ENCODE data around the gene POC1A. TPM values are rescaled to one million over a fixed set of nuclear protein-coding genes. Genes with fewer than 3 reads are reported as not detected.

POC1A gene
- total RNA-seq, 1 experiment from 2014 or later, result 16.1 TPM

- no peak overlapping the region for H3K27ac ChIP-seq (ENCODE audit: low read depth, low read length, poor library complexity, severe bottlenecking)
- no peak overlapping the region for H3K4me3 ChIP-seq (ENCODE audit: low read depth, low read length, poor library complexity, severe bottlenecking)
- no TSS peak for BruUV-seq (replicated peaks)
- H3K27me3 ChIP-seq (replicated peaks; ENCODE audit: insufficient read depth, low read depth, low read length, poor library complexity), result no peaks in the 10 kb centered on the region
- no peaks in the 10 kb centered on the region for H3K9me3 ChIP-seq (ENCODE audit: low read depth, low read length, poor library complexity, severe bottlenecking)
- intact Hi-C loops (cut with micrococcal nuclease; ENCODE audit: unreplicated experiment), result no loop called here
- POLR2A ChIA-PET (ENCODE audit: low non-redundant PET), result no interaction called here
- DNase-seq (ENCODE audit: low spot score), result no peak
- TF ChIP-seq CTCF (conservative IDR thresholded peaks at IDR 0.05; ENCODE audit: low read depth, low read length), result no peak
- no peak for TF ChIP-seq EZH2 (IDR thresholded peaks at IDR 0.05; ENCODE audit: borderline replicate concordance, low read depth, low read length, poor library complexity, severe bottlenecking)
- no peaks in the 10 kb centered on the region for H3K36me3 ChIP-seq (ENCODE audit: insufficient read depth, low read length, poor library complexity, severe bottlenecking)
- H3K4me1 ChIP-seq (ENCODE audit: insufficient read depth, low read length, poor library complexity, severe bottlenecking), result no peaks in the 10 kb centered on the region
- CTCF ChIA-PET, result no interaction called here
These were observed 85.1 kb downstream of the POC1A start for GRCh38 chr3:52069135-52069534.

DNA sequence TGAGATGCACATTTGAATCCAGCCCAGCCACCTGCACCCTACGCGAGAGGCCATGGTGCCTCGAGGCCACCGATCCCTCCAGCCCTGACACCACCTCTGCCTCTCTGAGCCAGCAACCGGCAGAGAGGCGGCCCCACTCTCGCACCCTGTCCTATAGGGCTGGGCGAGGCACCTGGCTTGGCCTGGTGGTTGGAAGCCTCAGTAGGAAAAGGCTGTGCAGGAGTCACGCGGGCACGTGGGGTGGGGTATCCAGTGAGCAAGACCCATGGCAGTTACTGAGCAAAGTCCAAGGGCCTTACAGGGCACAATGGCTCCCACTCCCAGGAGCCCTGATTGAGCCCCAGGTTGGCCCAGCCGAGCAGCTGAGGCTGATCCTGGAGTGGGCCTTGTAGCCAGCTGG lies 85.5 kb downstream of the POC1A start:
- no peak overlapping the region for H3K4me3 ChIP-seq (ENCODE audit: low read depth, low read length, poor library complexity, severe bottlenecking)
- no peaks in the 10 kb centered on the region for H3K4me1 ChIP-seq (ENCODE audit: insufficient read depth, low read length, poor library complexity, severe bottlenecking)
- ChIA-PET CTCF (no interaction called here), POLR2A (ENCODE audit: low non-redundant PET) (no interaction called here)
- intact Hi-C loops (cut with micrococcal nuclease; ENCODE audit: unreplicated experiment), result no loop called here
- no peak for DNase-seq (ENCODE audit: low spot score)
- BruUV-seq (replicated peaks), result no TSS peak
- H3K27me3 ChIP-seq (replicated peaks; ENCODE audit: insufficient read depth, low read depth, low read length, poor library complexity), result no peaks in the 10 kb centered on the region
- no peaks in the 10 kb centered on the region for H3K36me3 ChIP-seq (ENCODE audit: insufficient read depth, low read length, poor library complexity, severe bottlenecking)
- TF ChIP-seq EZH2 (IDR thresholded peaks at IDR 0.05; ENCODE audit: borderline replicate concordance, low read depth, low read length, poor library complexity, severe bottlenecking), result no peak
- no peak for TF ChIP-seq CTCF (conservative IDR thresholded peaks at IDR 0.05; ENCODE audit: low read depth, low read length)
- no peak overlapping the region for H3K27ac ChIP-seq (ENCODE audit: low read depth, low read length, poor library complexity, severe bottlenecking)
- no peaks in the 10 kb centered on the region for H3K9me3 ChIP-seq (ENCODE audit: low read depth, low read length, poor library complexity, severe bottlenecking)

DNA sequence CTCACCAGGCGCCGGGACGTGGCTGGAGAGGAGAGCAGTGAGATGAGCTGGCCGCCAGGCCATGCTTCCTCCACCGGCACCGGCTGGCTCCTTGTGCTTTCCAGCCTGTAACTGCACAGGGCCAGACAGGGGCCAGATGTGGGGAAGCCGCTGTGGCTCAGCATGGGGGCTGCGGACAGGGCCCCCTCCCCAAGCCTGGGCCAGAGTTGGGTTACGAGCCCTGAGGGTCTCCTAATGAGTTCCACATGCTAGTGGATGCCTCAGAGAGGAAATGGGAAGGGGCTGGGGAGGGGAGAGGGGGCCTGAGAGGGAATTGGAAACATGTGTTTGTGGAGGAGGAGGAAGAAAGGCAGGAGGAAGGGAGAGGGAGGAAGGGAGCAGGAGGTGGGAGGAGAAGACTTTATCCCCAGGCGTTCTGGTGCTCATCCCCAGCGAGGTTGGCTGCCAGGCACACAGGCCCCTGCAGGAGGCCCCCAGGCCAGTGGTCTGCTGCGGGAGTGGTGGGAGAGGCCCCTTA lies 86.1 kb downstream of the POC1A start:
- TF ChIP-seq CTCF (conservative IDR thresholded peaks at IDR 0.05; ENCODE audit: low read depth, low read length) (no peak), EZH2 (IDR thresholded peaks at IDR 0.05; ENCODE audit: borderline replicate concordance, low read depth, low read length, poor library complexity, severe bottlenecking) (no peak)
- POLR2A ChIA-PET (ENCODE audit: low non-redundant PET), result no interaction called here

More for the DNA sequence above, 86.1 kb downstream of the POC1A start:
- Histone ChIP-seq H3K4me3 (ENCODE audit: low read depth, low read length, poor library complexity, severe bottlenecking) (no peak overlapping the region), H3K27ac (ENCODE audit: low read depth, low read length, poor library complexity, severe bottlenecking) (no peak overlapping the region), H3K9me3 (ENCODE audit: low read depth, low read length, poor library complexity, severe bottlenecking) (no peaks in the 10 kb centered on the region), H3K27me3 (replicated peaks; ENCODE audit: insufficient read depth, low read depth, low read length, poor library complexity) (no peaks in the 10 kb centered on the region), H3K36me3 (ENCODE audit: insufficient read depth, low read length, poor library complexity, severe bottlenecking) (no peaks in the 10 kb centered on the region), H3K4me1 (ENCODE audit: insufficient read depth, low read length, poor library complexity, severe bottlenecking) (no peaks in the 10 kb centered on the region)
- intact Hi-C loops (cut with micrococcal nuclease; ENCODE audit: unreplicated experiment), result no loop called here
- DNase-seq (ENCODE audit: low spot score), result no peak
- CTCF ChIA-PET, result no interaction called here
- no TSS peak for BruUV-seq (replicated peaks)

Measured in A673 (cell line).